Measurements from ENCODE around the gene IL1RL2.

DNA sequence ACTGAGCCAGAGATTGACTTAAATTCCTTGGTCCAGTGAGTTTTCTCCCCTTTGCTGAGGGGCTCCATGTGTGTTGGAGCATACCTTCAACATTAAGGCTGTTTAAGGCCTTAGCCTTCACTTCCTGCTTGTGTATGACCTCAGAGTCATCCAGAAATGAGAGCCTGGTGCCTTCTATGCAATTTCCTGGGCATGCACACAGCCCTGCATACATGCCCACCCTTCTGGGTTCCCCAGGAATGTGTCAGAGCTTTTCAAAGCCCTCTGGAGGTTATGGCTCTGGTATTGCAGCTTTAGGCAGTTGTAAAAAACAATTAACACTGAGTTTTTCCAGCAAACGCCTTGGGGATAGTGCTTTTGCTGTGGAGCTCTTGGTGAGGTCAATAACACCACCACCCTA, 27.5 kb upstream of the IL1RL2 start:
- TF ChIP-seq POLR2A (IDR thresholded peaks at IDR 0.05) = no peak
- TF ChIP-seq, protein P1, sequence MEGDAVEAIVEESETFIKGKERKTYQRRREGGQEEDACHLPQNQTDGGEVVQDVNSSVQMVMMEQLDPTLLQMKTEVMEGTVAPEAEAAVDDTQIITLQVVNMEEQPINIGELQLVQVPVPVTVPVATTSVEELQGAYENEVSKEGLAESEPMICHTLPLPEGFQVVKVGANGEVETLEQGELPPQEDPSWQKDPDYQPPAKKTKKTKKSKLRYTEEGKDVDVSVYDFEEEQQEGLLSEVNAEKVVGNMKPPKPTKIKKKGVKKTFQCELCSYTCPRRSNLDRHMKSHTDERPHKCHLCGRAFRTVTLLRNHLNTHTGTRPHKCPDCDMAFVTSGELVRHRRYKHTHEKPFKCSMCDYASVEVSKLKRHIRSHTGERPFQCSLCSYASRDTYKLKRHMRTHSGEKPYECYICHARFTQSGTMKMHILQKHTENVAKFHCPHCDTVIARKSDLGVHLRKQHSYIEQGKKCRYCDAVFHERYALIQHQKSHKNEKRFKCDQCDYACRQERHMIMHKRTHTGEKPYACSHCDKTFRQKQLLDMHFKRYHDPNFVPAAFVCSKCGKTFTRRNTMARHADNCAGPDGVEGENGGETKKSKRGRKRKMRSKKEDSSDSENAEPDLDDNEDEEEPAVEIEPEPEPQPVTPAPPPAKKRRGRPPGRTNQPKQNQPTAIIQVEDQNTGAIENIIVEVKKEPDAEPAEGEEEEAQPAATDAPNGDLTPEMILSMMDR (IDR thresholded peaks at IDR 0.05) = no peak

Data from lower leg skin (tissue), 3 donors.